GM23338 (cell line): ENCODE measurements around the gene GDE1. TPM values are rescaled to one million over a fixed set of nuclear protein-coding genes. Genes with fewer than 3 reads are reported as not detected.

Experiments used
- ATAC-seq: fragments of 200-7000 bp; cut with Tn5 transposase; 3 replicates; pipeline ENCODE4 v1.9.1; 2020
- DNase-seq: peaks from one replicate; pipeline ENCODE4 v3.0.0-alpha.2; 2015; ENCODE audit warnings: low spot score
- H2AFZ ChIP-seq: fragments of 200-600 bp; sonication (generic); 2 replicates; pipeline ENCODE4 v1.8.0; 2016; ENCODE audit warnings: antibody characterized with exemption, mild to moderate bottlenecking, moderate library complexity
- H3F3A ChIP-seq: fragments of 200-600 bp; sonication (generic); replicated peaks from 2 replicates; pipeline ENCODE4 v1.8.0; 2017; ENCODE audit warnings: antibody characterized with exemption, mixed run types, low read depth
- H3K27ac ChIP-seq: fragments of 200-600 bp; sonication (generic); 2 replicates; pipeline ENCODE4 v1.6.1; 2016; ENCODE audit warnings: low read depth
- H3K27me3 ChIP-seq: fragments of 200-600 bp; sonication (generic); 2 replicates; pipeline ENCODE4 v1.8.0; 2016; ENCODE audit warnings: mild to moderate bottlenecking, mixed run types, moderate library complexity; ENCODE audit not compliant: insufficient read depth
- H3K36me3 ChIP-seq: fragments of 200-600 bp; sonication (generic); 2 replicates; pipeline ENCODE4 v1.8.0; 2016; ENCODE audit warnings: mild to moderate bottlenecking; ENCODE audit not compliant: insufficient read depth
- H3K4me1 ChIP-seq: fragments of 200-600 bp; sonication (generic); 2 replicates; pipeline ENCODE4 v1.8.0; 2016; ENCODE audit warnings: mild to moderate bottlenecking, moderate library complexity; ENCODE audit not compliant: insufficient read depth
- H3K4me2 ChIP-seq: fragments of 200-600 bp; sonication (generic); 2 replicates; pipeline ENCODE4 v1.7.1; 2017; ENCODE audit warnings: mixed run types
- H3K4me3 ChIP-seq: fragments of 200-600 bp; sonication (generic); 2 replicates; pipeline ENCODE4 v1.6.1; 2016; ENCODE audit warnings: mixed run types
- H3K79me2 ChIP-seq: fragments of 200-600 bp; sonication (generic); replicated peaks from 2 replicates; pipeline ENCODE4 v1.8.0; 2017; ENCODE audit warnings: mild to moderate bottlenecking; ENCODE audit not compliant: insufficient read depth
- H3K9me2 ChIP-seq: fragments of 200-600 bp; sonication (generic); 2 replicates; pipeline ENCODE4 v1.8.0; 2017; ENCODE audit not compliant: insufficient read depth
- H4K20me1 ChIP-seq: fragments of 200-600 bp; sonication (generic); replicated peaks from 2 replicates; pipeline ENCODE4 v1.8.0; 2017; ENCODE audit warnings: mild to moderate bottlenecking; ENCODE audit not compliant: insufficient read depth
- H3K27ac Mint-ChIP-seq: 2 replicates; pipeline ENCODE4 v1.8.0; 2020; ENCODE audit warnings: inconsistent platforms, mild to moderate bottlenecking, moderate library complexity, mixed read lengths
- H3K27me3 Mint-ChIP-seq: 3 replicates; pipeline ENCODE4 v1.8.0; 2022; ENCODE audit warnings: low read depth, mild to moderate bottlenecking, moderate library complexity, mixed read lengths, inconsistent platforms; ENCODE audit not compliant: insufficient read depth, poor library complexity
- H3K36me3 Mint-ChIP-seq: 3 replicates; pipeline ENCODE4 v1.8.0; 2021; ENCODE audit warnings: low read depth, mild to moderate bottlenecking, inconsistent platforms, moderate library complexity, mixed read lengths
- H3K4me1 Mint-ChIP-seq: 3 replicates; pipeline ENCODE4 v1.8.0; 2020; ENCODE audit warnings: mild to moderate bottlenecking, inconsistent platforms, mixed read lengths
- H3K4me3 Mint-ChIP-seq: 3 replicates; pipeline ENCODE4 v1.8.0; 2021; ENCODE audit warnings: moderate library complexity, mild to moderate bottlenecking, inconsistent platforms, mixed read lengths
- H3K9me3 Mint-ChIP-seq: 3 replicates; pipeline ENCODE4 v1.8.0; 2020; ENCODE audit warnings: moderate library complexity, mild to moderate bottlenecking, inconsistent platforms, mixed read lengths
- EZH2 ChIP-seq: fragments of 200-600 bp; sonication (generic); IDR thresholded peaks from one replicate; pipeline ENCODE4 v1.8.0; 2017; ENCODE audit warnings: antibody characterized with exemption, mild to moderate bottlenecking, low read depth; ENCODE audit not compliant: unreplicated experiment
- EZH2phosphoT487 ChIP-seq: fragments of 200-600 bp; sonication (generic); IDR thresholded peaks from one replicate; pipeline ENCODE4 v1.8.1; 2018; ENCODE audit warnings: antibody characterized with exemption; ENCODE audit not compliant: unreplicated experiment
- JUNB ChIP-seq: IDR thresholded peaks from one replicate; pipeline ENCODE4 v1.6.1; 2016; ENCODE audit warnings: antibody characterized with exemption; ENCODE audit not compliant: unreplicated experiment
- POLR2AphosphoS5 ChIP-seq: IDR thresholded peaks from 2 replicates; pipeline ENCODE4 v1.6.1; 2016; ENCODE audit warnings: antibody characterized with exemption, low read depth
- STAT1 ChIP-seq: IDR thresholded peaks from one replicate; pipeline ENCODE4 v1.6.1; 2016; ENCODE audit warnings: antibody characterized with exemption; ENCODE audit not compliant: unreplicated experiment
- ZNF114 ChIP-seq: fragments of 250-450 bp; sonication (Bioruptor Pico); IDR thresholded peaks from 2 replicates; pipeline ENCODE4 v1.5.0; 2020; ENCODE audit warnings: mild to moderate bottlenecking, moderate library complexity
- polyA plus RNA-seq: library from polyadenylated mRNA; unstranded; fragments of >200 nt; fragmentation: Nextera tagmentation; extraction: Ambion mirVana; gene quantifications from 2 replicates; pipeline ENCODE4 v1.2.1, GENCODE V29; 2016
- total RNA-seq: library from RNA; depleted of rRNA; stranded (reverse); fragments of >200 nt; shearing (Covaris generic); gene quantifications from 2 replicates; pipeline ENCODE4 v1.2.3, GENCODE V29; 2014
- TF ChIP-seq, protein P1 (sequence below): fragments of 250-450 bp; sonication (Bioruptor Pico); IDR thresholded peaks from 2 replicates; pipeline ENCODE4 v1.5.0; 2020; ENCODE audit warnings: mild to moderate bottlenecking, moderate library complexity
- TF ChIP-seq, protein P2 (sequence below): IDR thresholded peaks from one replicate; pipeline ENCODE4 v1.6.1; 2018; ENCODE audit warnings: antibody characterized with exemption; ENCODE audit not compliant: unreplicated experiment

The GDE1 gene
- total and polyA plus RNA-seq, 2 experiments from 2014 or later: 30.0 to 69.3 TPM

DNA sequence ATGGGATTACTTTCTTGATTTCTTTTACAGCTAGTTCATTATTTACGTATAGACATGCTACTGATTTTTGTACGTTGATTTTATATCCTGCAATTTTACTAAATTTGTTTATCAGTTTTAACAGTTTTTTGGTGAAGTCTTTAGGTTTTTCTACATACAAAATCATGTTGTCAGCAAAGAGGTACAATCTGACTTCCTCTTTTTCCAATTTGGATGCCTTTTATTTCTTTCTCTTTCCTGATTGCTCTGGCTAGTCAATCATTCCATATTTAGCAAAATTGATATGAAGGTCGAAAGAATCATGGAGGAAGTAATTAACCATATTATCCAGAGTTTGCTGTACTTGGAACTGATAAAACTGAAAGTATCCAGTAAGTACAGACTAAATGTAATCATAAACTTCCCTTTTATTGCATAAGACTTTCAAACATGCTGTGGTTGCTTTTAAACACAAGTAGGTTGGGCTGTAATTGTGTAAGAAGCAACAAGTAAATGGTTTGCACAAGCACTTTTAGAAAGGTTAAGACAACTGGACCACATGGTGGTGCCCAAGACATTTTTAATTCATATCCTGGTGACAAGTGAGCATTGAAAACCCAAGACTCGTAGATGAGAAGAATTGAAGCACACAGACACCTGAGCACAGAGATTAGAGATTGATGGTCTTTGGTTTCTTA is 8.4 kb downstream of the GDE1 start (continued):
- TF ChIP-seq, protein P1, sequence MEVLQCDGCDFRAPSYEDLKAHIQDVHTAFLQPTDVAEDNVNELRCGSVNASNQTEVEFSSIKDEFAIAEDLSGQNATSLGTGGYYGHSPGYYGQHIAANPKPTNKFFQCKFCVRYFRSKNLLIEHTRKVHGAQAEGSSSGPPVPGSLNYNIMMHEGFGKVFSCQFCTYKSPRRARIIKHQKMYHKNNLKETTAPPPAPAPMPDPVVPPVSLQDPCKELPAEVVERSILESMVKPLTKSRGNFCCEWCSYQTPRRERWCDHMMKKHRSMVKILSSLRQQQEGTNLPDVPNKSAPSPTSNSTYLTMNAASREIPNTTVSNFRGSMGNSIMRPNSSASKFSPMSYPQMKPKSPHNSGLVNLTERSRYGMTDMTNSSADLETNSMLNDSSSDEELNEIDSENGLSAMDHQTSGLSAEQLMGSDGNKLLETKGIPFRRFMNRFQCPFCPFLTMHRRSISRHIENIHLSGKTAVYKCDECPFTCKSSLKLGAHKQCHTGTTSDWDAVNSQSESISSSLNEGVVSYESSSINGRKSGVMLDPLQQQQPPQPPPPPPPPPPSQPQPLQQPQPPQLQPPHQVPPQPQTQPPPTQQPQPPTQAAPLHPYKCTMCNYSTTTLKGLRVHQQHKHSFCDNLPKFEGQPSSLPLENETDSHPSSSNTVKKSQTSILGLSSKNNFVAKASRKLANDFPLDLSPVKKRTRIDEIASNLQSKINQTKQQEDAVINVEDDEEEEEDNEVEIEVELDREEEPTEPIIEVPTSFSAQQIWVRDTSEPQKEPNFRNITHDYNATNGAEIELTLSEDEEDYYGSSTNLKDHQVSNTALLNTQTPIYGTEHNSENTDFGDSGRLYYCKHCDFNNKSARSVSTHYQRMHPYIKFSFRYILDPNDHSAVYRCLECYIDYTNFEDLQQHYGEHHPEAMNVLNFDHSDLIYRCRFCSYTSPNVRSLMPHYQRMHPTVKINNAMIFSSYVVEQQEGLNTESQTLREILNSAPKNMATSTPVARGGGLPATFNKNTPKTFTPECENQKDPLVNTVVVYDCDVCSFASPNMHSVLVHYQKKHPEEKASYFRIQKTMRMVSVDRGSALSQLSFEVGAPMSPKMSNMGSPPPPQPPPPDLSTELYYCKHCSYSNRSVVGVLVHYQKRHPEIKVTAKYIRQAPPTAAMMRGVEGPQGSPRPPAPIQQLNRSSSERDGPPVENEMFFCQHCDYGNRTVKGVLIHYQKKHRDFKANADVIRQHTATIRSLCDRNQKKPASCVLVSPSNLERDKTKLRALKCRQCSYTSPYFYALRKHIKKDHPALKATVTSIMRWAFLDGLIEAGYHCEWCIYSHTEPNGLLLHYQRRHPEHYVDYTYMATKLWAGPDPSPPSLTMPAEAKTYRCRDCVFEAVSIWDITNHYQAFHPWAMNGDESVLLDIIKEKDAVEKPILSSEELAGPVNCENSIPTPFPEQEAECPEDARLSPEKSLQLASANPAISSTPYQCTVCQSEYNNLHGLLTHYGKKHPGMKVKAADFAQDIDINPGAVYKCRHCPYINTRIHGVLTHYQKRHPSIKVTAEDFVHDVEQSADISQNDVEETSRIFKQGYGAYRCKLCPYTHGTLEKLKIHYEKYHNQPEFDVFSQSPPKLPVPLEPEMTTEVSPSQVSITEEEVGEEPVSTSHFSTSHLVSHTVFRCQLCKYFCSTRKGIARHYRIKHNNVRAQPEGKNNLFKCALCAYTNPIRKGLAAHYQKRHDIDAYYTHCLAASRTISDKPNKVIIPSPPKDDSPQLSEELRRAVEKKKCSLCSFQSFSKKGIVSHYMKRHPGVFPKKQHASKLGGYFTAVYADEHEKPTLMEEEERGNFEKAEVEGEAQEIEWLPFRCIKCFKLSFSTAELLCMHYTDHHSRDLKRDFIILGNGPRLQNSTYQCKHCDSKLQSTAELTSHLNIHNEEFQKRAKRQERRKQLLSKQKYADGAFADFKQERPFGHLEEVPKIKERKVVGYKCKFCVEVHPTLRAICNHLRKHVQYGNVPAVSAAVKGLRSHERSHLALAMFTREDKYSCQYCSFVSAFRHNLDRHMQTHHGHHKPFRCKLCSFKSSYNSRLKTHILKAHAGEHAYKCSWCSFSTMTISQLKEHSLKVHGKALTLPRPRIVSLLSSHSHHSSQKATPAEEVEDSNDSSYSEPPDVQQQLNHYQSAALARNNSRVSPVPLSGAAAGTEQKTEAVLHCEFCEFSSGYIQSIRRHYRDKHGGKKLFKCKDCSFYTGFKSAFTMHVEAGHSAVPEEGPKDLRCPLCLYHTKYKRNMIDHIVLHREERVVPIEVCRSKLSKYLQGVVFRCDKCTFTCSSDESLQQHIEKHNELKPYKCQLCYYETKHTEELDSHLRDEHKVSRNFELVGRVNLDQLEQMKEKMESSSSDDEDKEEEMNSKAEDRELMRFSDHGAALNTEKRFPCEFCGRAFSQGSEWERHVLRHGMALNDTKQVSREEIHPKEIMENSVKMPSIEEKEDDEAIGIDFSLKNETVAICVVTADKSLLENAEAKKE: no peak
- no peak for TF ChIP-seq EZH2
- TF ChIP-seq ZNF114 (CRISPR knock-in tag): no peak

DNA sequence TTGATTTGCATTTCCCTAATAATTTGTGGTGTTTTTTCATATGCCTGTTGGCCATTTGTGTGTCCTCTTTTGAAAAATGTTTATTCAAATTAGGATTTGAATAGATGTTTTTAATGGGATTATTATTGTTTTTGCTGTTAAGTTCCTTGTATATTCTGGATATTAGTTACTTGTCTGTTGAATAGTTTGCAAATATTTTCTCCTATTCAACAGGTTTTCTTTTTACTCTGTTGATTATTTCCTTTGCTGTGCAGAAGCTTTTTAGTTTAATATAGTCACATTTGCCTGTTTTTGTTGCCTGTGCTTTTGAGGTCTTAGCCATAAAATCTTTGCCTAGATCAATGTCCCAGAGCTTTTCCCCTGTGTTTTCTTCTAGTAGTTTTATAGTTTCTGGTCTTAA is 9.6 kb downstream of the GDE1 start:
- no peak overlapping the region for H3K27ac Mint-ChIP-seq
- peaks cover 2% of the 10 kb centered on the region for H4K20me1 ChIP-seq
- no peak overlapping the region for H3K4me2 ChIP-seq
- H3K27me3 Mint-ChIP-seq: no peaks in the 10 kb centered on the region
- H3K27me3 ChIP-seq: no peaks in the 10 kb centered on the region
- ATAC-seq: no peak
- H3K9me3 Mint-ChIP-seq: no peaks in the 10 kb centered on the region; the same call in 2 of the 3 replicates
- no peak overlapping the region for H3K27ac ChIP-seq
- H3K4me1 ChIP-seq: no peaks in the 10 kb centered on the region
- no peak overlapping the region for H2AFZ ChIP-seq
- H3K4me3 Mint-ChIP-seq: no peak overlapping the region
- H3K4me3 ChIP-seq: no peak overlapping the region
- H3K4me1 Mint-ChIP-seq: no peaks in the 10 kb centered on the region
- peaks cover 64% of the 10 kb centered on the region for H3K36me3 Mint-ChIP-seq
- H3K36me3 ChIP-seq: peaks cover 28% of the 10 kb centered on the region
- H3K9me2 ChIP-seq: no peaks in the 10 kb centered on the region
- no peak for DNase-seq
- no peaks in the 10 kb centered on the region for H3F3A ChIP-seq
- peaks cover 29% of the 10 kb centered on the region for H3K79me2 ChIP-seq
- TF ChIP-seq POLR2AphosphoS5 (no peak), EZH2phosphoT487 (no peak), JUNB (no peak), STAT1 (no peak)
- TF ChIP-seq, protein P2, sequence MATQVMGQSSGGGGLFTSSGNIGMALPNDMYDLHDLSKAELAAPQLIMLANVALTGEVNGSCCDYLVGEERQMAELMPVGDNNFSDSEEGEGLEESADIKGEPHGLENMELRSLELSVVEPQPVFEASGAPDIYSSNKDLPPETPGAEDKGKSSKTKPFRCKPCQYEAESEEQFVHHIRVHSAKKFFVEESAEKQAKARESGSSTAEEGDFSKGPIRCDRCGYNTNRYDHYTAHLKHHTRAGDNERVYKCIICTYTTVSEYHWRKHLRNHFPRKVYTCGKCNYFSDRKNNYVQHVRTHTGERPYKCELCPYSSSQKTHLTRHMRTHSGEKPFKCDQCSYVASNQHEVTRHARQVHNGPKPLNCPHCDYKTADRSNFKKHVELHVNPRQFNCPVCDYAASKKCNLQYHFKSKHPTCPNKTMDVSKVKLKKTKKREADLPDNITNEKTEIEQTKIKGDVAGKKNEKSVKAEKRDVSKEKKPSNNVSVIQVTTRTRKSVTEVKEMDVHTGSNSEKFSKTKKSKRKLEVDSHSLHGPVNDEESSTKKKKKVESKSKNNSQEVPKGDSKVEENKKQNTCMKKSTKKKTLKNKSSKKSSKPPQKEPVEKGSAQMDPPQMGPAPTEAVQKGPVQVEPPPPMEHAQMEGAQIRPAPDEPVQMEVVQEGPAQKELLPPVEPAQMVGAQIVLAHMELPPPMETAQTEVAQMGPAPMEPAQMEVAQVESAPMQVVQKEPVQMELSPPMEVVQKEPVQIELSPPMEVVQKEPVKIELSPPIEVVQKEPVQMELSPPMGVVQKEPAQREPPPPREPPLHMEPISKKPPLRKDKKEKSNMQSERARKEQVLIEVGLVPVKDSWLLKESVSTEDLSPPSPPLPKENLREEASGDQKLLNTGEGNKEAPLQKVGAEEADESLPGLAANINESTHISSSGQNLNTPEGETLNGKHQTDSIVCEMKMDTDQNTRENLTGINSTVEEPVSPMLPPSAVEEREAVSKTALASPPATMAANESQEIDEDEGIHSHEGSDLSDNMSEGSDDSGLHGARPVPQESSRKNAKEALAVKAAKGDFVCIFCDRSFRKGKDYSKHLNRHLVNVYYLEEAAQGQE: no peak
